Panc1 (cell line): Measurements from ENCODE around the gene ASCC2.

Experiments used
- POLR2AphosphoS5 ChIP-seq: IDR thresholded peaks from 2 replicates; pipeline ENCODE4 v1.6.1; 2012; ENCODE audit warnings: mild to moderate bottlenecking, low read depth, low read length, moderate library complexity
- TF ChIP-seq, protein P1 (sequence below): fragments of 450-650 bp; IDR thresholded peaks from 2 replicates; pipeline ENCODE4 v1.5.1; 2017; ENCODE audit warnings: mild to moderate bottlenecking
- TF ChIP-seq, protein P2 (sequence below), 2 experiments: IDR thresholded peaks; 2 replicates each; pipeline ENCODE4 v1.6.1; 2011 to 2012; ENCODE audit warnings: low read depth in 2 of 2, control low read depth in 1 of 2, low read length in 1 of 2, mild to moderate bottlenecking in 1 of 2, moderate library complexity in 1 of 2; ENCODE audit not compliant: insufficient read depth in 1 of 2

DNA sequence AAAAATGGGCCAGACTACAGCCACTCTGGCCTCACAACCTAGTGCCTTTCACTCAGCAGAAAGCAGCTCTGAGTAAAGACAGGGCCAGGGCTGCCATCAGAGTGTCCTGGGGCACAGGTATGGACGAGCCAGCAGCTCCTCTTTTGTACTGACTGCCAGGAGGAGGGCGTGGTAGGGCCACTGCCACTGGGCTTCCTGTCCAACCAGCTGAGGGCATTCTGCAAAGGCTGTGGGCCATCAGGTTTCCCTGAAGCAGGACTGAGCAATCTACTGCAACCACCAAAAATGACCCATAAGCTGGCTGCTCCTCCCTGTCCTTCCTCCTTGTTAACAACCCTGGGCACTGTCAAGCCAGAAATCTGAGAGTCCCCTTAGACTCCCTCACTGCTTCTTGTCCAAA is 33.1 kb downstream of the ASCC2 start:
- TF ChIP-seq, protein P1, sequence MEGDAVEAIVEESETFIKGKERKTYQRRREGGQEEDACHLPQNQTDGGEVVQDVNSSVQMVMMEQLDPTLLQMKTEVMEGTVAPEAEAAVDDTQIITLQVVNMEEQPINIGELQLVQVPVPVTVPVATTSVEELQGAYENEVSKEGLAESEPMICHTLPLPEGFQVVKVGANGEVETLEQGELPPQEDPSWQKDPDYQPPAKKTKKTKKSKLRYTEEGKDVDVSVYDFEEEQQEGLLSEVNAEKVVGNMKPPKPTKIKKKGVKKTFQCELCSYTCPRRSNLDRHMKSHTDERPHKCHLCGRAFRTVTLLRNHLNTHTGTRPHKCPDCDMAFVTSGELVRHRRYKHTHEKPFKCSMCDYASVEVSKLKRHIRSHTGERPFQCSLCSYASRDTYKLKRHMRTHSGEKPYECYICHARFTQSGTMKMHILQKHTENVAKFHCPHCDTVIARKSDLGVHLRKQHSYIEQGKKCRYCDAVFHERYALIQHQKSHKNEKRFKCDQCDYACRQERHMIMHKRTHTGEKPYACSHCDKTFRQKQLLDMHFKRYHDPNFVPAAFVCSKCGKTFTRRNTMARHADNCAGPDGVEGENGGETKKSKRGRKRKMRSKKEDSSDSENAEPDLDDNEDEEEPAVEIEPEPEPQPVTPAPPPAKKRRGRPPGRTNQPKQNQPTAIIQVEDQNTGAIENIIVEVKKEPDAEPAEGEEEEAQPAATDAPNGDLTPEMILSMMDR = no peak
- no peak for TF ChIP-seq POLR2AphosphoS5
- TF ChIP-seq, protein P2, sequence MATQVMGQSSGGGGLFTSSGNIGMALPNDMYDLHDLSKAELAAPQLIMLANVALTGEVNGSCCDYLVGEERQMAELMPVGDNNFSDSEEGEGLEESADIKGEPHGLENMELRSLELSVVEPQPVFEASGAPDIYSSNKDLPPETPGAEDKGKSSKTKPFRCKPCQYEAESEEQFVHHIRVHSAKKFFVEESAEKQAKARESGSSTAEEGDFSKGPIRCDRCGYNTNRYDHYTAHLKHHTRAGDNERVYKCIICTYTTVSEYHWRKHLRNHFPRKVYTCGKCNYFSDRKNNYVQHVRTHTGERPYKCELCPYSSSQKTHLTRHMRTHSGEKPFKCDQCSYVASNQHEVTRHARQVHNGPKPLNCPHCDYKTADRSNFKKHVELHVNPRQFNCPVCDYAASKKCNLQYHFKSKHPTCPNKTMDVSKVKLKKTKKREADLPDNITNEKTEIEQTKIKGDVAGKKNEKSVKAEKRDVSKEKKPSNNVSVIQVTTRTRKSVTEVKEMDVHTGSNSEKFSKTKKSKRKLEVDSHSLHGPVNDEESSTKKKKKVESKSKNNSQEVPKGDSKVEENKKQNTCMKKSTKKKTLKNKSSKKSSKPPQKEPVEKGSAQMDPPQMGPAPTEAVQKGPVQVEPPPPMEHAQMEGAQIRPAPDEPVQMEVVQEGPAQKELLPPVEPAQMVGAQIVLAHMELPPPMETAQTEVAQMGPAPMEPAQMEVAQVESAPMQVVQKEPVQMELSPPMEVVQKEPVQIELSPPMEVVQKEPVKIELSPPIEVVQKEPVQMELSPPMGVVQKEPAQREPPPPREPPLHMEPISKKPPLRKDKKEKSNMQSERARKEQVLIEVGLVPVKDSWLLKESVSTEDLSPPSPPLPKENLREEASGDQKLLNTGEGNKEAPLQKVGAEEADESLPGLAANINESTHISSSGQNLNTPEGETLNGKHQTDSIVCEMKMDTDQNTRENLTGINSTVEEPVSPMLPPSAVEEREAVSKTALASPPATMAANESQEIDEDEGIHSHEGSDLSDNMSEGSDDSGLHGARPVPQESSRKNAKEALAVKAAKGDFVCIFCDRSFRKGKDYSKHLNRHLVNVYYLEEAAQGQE (IDR thresholded peaks at IDR 0.05; ENCODE audit: insufficient read depth in 1 of 2, low read depth in 2 of 2, low read length in 1 of 2) = no peak
